Colonic mucosa (tissue), 4 donors: ENCODE measurements around the gene IL19. TPM values are rescaled to one million over a fixed set of nuclear protein-coding genes. Genes with fewer than 3 reads are reported as not detected.

Experiments used
- DNase-seq: peaks from one replicate; pipeline ENCODE4 v3.0.0-alpha.2; 2020
- H3K27ac ChIP-seq: fragments of 200-600 bp; one replicate; pipeline ENCODE4 v1.8.0; 2021
- H3K27me3 ChIP-seq: fragments of 200-600 bp; one replicate; pipeline ENCODE4 v1.8.0; 2021
- H3K36me3 ChIP-seq: fragments of 200-600 bp; one replicate; pipeline ENCODE4 v1.8.0; 2021
- H3K4me1 ChIP-seq: fragments of 200-600 bp; one replicate; pipeline ENCODE4 v1.8.0; 2021; ENCODE audit warnings: mild to moderate bottlenecking
- H3K4me3 ChIP-seq: fragments of 200-600 bp; one replicate; pipeline ENCODE4 v1.8.0; 2021
- H3K9ac ChIP-seq, 2 donors: one replicate each; pipeline ENCODE4 v1.7.0; 2013; ENCODE audit warnings: control low read depth in 2 of 2, low read depth in 2 of 2, low read length in 2 of 2
- H3K9me3 ChIP-seq: fragments of 200-600 bp; one replicate; pipeline ENCODE4 v1.8.0; 2021
- intact Hi-C: fragments of 100-400 bp; cut with DNase I; formaldehyde crosslinking; loops from one replicate; pipeline ENCODE4 v1.14.1; 2022
- total RNA-seq, 2 donors: library from RNA; stranded (reverse); fragmentation: NEBNext Ultra II Directional in 1 of 2; extraction: Animal tissue kit (Norgen Biotek cat#: 25700) in 1 of 2; gene quantifications; one replicate each; pipeline ENCODE4 v1.2.1, GENCODE V29; 2021
- TF ChIP-seq, protein P1 (sequence below): fragments of 200-600 bp; IDR thresholded peaks from one replicate; pipeline ENCODE4 v1.8.0; 2022; ENCODE audit warnings: antibody characterized with exemption, mild to moderate bottlenecking
- donor health status: healthy.
- donor health status: DM: no; HTN: no; CAD: no.
- donor health status: DM: no; HTN: no; CAD: no.

The IL19 gene
- total RNA-seq, 2 donors from 2014 or later, result 0.40 TPM; not detected in 1

DNA sequence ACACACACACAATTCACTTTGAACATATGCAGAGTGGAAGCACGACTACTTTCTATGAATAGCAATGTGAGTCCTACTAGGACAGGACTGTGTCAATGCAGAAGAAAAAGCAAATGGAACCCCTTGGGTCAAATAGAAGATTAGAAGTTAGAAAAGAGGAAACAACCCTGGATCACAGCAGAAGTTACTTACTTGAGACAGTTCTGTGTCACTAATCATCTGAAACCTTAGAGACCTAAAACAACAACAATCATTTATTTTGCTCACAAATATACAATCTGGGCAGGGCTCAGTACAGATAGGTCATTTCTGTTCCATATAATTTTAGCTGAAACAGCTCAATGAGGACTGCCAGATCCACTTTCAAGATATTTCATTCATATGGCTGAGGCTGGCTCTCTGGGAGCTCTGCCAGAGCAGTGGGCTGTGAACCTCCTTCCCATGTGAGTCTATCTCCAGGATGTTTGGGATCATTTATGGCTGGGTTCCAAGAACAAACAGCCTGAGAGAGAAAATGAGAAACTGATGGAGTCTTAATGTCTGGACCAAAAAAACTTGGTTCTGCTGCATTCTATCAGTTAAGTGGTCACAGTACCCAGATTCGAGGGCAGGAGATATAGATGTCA, 44.3 kb downstream of the IL19 start:
- Histone ChIP-seq H3K9me3 (no peaks in the 10 kb centered on the region), H3K36me3 (no peaks in the 10 kb centered on the region), H3K27me3 (no peaks in the 10 kb centered on the region), H3K4me1 (no peaks in the 10 kb centered on the region), H3K27ac (no peak overlapping the region), H3K4me3 (no peak overlapping the region), H3K9ac (no peak overlapping the region)
- DNase-seq, result no peak
- intact Hi-C loops, result no loop called here
- TF ChIP-seq, protein P1, sequence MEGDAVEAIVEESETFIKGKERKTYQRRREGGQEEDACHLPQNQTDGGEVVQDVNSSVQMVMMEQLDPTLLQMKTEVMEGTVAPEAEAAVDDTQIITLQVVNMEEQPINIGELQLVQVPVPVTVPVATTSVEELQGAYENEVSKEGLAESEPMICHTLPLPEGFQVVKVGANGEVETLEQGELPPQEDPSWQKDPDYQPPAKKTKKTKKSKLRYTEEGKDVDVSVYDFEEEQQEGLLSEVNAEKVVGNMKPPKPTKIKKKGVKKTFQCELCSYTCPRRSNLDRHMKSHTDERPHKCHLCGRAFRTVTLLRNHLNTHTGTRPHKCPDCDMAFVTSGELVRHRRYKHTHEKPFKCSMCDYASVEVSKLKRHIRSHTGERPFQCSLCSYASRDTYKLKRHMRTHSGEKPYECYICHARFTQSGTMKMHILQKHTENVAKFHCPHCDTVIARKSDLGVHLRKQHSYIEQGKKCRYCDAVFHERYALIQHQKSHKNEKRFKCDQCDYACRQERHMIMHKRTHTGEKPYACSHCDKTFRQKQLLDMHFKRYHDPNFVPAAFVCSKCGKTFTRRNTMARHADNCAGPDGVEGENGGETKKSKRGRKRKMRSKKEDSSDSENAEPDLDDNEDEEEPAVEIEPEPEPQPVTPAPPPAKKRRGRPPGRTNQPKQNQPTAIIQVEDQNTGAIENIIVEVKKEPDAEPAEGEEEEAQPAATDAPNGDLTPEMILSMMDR, result no peak

DNA sequence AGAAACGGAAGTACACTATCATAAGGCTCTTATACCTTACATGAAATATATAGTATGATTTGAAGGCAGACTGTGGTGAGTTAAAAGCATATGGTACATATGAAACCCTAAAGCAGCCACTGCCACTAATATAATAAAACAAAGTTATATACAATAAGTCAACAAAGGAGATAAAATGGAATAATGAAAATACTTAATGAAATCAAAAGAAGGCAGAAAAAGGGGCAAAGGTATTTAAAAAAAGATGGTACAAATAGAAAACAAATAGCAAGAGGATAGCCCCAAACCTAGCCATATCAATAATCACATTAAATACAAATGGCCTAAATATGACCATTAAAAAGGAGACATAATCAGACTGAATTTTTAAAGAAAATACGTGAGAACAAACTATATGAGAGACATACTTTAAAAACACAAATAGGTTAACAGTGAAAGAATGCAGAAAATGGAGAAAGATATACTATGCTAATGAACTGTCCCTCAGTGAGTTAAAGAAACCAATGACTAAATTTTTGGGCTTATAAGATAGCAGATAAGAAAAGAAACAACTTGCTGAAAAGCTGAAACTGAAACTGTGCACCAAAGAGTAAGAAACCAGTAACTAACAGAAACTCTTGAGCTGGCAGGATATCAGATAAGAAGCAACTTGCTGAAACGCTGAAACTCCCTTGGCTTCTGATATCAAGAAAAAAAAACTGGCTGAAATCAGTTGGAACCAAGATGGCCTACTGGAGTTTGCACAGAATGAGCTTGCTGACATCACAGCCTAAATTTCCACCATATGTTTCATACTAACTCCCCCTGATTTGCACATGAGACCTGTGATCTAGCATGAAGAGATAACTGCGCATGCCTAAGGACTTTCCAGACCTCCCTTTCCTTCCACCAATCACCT, 46.1 kb downstream of the IL19 start:
- TF ChIP-seq, protein P1, result no peak
- no peak overlapping the region for H3K4me3 ChIP-seq
- H3K9me3 ChIP-seq, result no peaks in the 10 kb centered on the region
- H3K9ac ChIP-seq, result no peak overlapping the region
- no peaks in the 10 kb centered on the region for H3K4me1 ChIP-seq
- no peaks in the 10 kb centered on the region for H3K27me3 ChIP-seq
- H3K36me3 ChIP-seq, result no peaks in the 10 kb centered on the region
- intact Hi-C loops, result no loop called here
- H3K27ac ChIP-seq, result no peak overlapping the region
- DNase-seq, result no peak

DNA sequence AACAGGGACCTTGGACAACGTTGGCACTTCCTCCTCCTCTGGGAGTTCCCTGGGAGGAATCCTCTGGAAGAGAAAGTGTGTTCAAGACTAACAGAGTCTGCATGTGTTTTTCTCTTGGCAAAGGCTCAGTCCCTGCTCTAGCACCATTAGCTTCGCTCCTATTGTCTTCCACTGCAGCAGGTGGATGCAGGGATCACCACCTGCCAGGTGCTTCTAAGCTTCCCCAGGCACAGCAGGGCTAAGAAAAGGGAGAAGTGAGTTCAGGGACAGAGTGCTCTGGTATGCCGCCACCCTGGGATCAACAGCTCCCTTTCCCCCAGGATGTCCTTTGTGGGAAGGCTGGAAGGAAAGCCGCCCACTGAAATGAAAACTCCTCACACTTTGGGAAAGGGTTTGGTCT, 50.9 kb downstream of the IL19 start:
- no peak for DNase-seq
- intact Hi-C loops, result no loop called here
- Histone ChIP-seq H3K27ac (no peak overlapping the region), H3K4me3 (no peak overlapping the region), H3K27me3 (no peaks in the 10 kb centered on the region), H3K36me3 (no peaks in the 10 kb centered on the region), H3K9me3 (no peaks in the 10 kb centered on the region), H3K4me1 (no peaks in the 10 kb centered on the region), H3K9ac (no peak overlapping the region)
- TF ChIP-seq, protein P1, result no peak

DNA sequence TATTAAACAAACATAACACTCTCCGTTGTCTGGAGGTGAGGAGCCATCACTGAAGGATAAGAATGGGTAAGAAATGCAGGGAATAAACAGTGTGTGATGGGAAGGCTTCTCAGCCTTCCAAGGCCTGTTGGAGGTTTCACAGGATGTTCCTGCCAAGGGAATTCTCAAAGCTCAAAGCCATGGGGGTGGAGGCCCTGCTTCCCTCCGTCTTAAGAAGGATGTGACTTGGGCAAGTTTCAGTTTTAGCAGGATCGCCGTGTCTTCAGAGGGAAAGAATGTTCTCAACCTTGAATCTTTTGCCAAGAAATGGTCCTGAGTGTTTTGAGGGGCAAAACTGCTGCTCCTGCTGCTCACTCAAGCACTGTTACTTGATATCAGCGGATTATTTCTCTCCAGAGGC, 53.2 kb downstream of the IL19 start:
- Histone ChIP-seq H3K36me3 (no peaks in the 10 kb centered on the region), H3K9me3 (no peaks in the 10 kb centered on the region), H3K27me3 (no peaks in the 10 kb centered on the region), H3K4me3 (no peak overlapping the region), H3K27ac (no peak overlapping the region), H3K4me1 (no peaks in the 10 kb centered on the region), H3K9ac (no peak overlapping the region)
- DNase-seq, result no peak
- TF ChIP-seq, protein P1, result no peak
- intact Hi-C loops, result no loop called here

DNA sequence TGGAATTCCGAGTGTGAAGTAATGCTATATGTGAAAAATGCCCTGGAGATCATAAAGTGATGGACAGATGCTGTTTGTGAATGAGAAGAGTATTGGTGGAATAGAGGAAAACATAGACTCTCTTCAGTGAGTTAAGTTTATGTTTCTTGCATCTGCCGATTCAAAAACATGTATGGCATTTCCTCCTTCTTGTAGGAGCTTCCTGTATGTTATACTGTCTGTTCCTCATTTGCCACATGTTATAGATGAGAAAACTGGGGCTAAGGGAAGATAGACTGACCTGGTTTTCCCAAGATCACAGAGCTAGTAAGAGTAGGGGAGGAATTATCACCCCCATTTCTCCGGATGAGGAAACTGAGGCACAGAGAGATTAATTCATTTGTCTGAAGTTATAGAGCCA, 53.8 kb downstream of the IL19 start:
- no peaks in the 10 kb centered on the region for H3K9me3 ChIP-seq
- H3K36me3 ChIP-seq, result no peaks in the 10 kb centered on the region
- H3K27ac ChIP-seq, result no peak overlapping the region
- TF ChIP-seq, protein P1, result no peak
- H3K27me3 ChIP-seq, result no peaks in the 10 kb centered on the region
- H3K9ac ChIP-seq, result no peak overlapping the region
- H3K4me3 ChIP-seq, result no peak overlapping the region
- H3K4me1 ChIP-seq, result peaks cover 2% of the 10 kb centered on the region
- DNase-seq, result no peak
- intact Hi-C loops, result no loop called here
